NOMO-1 treated with dmso at 0.1 percent for 144 hours (cell line): Measurements from ENCODE around the gene GJA4.
"Not testable (repeated sequence)": the region's sequence is repeated elsewhere in the genome, so short reads cannot be mapped to it uniquely, and the experiment has no call there.

Experiments
- DNase-seq: peaks from one replicate; lab custom pipeline; 2025; ENCODE audit not compliant: unreplicated experiment; lab: John Stamatoyannopoulos, UW

GJA4 gene

DNA sequence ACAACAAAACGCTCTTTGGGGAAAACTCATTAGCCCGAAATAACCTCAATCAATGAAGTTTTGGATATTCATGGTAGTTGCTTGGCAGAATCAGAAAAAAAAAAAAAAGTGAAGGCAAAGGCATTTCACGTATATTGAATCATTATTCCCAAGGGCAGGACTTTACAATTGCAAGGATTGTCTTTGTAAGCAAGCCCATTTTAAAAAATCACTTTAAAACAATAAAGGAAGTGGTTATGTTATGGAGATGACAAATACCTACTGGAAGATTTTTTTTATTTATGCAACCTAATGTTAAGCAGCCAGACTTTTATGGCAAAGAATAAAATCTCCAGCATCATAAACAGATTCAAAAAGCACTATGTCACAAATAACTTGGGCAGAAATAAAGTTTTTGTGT lies 23.9 kb upstream of the GJA4 start:
- no peak for DNase-seq

DNA sequence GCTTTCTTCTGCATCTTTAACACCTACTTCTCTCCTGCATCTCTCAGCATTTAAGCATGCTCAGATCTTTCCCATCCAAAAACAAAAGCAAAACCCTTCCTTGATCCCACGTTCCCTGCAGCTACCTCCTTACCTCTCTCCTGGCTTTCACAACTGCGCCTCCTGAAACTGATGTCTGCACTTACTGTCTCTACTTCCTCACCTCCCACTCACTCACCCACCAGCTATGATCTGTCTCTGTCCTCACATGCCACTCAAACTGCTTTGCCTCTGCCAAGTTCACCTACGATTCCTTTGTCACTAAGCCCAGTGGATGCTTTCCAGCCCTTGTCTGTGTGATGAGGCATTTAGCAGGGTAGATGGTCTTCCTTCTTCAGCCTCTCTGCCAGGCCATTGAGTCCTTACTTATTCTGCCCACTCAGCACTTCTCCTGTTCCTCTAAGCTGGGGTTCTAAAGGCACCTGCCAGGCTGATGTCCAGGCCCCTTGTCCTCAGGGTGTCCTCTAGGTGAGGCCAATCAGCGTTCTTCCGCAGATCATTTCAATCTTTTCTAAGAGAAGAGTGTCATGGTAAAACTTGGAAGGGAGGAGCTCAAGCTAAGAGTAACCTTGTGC lies 21.8 kb upstream of the GJA4 start:
- no peak for DNase-seq

DNA sequence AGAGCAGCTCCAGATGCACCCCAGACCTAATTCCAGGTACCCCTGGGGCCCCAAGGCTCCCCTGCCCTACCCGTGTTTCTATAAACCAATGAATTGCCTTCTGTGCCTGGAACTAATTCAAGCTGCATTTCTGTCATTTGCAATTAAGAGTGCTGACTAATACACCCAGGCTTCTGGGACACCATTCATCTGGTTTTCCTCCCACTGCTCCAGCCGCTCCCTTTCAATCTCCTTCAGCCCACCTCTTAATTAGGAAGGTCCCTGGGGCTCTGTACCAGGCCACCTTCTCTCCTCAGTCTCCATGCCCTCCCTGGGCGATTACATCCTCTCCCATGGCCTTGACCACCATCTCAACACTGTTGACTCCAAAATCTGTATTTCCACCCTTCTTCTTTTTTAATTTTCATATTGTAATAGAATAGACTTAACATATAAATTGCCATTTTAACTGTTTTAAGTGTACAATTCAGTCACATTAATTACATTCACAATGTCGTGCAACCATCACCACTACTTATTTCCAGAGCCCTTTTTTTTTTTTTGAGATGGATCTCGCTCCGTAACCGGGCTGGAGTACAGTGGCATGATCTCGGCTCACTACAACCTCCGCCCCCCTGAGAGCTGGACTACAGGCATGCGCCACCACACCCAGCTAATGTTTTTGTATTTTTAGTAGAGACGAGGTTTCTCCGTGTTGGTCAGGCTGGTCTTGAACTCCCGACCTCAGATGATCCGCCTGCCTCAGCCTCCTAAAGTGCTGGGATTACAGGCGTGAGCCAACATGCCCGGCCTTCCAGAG lies 21.0 kb upstream of the GJA4 start:
- DNase-seq, result no peak

DNA sequence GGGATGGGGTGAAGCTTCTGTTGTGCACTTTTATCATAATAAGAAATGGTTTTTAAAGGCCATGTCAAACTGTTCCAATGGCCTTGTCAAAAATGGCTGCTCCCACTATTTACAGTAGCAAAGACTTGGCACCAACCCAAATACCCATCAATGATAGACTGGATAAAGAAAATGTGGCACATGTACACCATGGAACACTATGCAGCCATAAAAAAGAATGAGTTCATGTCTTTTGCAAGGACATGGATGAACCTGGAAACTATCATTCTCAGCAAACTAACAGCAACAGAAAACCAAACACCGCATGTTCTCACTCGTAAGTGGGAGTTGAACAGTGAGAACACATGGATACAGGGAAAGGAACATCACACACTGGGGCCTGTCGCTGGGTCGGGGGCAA lies 19.7 kb upstream of the GJA4 start:
- not testable (repeated sequence) for DNase-seq

DNA sequence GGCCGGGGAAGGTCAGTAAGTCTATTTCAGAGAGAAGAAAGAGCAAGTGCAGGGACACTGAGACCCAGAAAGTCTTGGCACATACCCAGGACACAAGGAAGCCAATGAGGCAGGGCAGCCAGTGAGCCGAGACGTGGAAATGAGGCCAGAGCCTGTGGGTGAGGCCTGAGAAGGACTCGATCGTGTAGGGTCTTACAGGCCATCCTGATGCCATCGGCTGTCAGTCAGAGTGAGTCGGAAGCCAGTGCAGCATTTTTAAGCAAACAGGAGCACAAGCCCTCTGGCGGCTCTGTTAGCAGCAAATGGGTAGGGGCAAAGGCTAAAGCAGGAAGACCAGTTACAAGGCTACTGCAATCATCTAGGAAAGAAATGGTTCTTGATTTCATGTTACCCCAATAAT lies 17.8 kb upstream of the GJA4 start:
- no peak for DNase-seq

DNA sequence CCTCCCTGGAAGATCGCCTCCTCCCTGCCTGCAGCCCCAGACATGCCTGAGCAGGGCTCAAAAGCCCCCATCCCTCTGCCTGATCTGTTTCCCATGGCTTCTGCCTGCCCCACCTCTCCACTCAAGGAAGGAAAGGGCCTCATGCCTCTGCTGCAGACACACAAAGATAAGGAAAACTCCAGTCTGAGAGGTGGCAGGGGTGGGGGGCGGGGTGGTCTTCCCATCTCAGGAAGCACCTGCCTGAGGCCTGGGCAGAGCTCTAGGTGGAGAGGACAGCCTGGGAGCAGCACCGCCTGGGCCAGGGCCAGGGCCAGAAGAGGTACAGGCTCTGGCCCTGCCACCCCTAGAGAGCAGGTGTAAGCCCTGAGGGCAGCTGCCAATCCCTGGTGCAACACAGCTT lies 15.9 kb upstream of the GJA4 start:
- no peak for DNase-seq

DNA sequence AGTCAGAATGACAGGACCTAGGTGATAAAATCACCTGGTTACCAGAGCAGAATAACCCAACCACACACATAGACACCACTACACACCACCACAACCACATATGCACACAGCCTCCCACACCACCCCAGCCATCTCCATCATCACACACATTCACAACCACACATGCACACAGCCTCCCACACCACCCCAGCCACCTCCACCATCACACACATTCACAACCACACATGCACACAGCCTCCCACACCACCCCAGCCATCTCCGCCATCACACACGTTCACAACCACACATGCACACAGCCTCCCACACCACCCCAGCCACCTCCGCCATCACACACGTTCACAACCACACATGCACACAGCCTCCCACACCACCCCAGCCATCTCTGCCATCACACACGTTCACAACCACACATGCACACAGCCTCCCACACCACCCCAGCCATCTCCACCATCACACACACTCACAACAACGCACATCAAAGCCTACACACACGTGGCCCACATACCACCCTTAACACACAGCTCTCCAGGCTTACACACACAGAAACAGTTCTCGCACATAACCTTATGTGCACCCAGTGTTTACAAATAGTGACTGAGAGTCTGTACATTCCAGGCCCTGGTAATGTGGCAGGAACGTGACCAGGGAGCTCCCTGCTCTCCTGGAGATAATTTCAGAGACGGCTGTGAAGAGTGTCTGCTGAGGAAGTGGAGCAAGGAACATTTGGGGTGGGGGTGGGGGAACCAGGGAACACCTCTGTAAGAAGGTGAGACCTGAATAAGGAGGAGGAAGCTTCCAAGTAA lies 15.1 kb upstream of the GJA4 start:
- DNase-seq, result no peak

DNA sequence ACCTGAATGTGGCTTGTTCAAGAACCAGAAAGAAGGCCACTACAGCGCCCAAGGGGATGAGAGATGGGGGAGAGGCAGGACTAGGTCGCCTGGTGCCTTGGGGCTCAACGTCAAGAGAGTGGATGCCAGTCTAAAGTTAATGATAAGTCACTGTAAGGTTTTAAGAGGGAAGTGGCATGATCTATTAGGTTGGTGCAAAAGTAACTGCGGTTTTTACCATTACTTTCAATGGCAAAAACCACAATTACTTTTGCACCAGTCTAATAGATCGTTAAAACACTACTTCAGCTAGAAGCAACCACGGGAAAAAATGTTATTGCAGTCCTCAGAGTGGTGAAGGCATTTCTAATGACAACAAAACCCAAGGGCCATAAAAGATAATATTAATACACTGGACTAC lies 14.4 kb upstream of the GJA4 start:
- DNase-seq, result no peak

DNA sequence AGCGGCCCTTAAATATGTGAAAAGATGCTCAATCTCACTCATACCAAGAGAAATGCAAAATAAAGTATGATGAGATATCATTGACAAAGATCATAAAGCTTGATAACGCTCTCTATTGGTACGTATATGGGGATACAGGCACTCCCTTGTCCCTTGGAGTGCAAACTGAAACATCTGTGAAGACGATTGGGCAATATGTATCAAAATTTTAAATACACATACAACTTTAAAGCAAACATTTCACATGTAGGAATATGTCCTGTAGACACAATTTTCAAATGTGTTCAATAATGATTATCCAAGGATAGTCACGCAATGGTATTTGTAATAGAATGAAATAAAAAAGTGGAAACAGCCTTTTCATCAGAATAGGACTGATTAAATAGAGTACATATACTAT lies 13.8 kb upstream of the GJA4 start:
- no peak for DNase-seq

DNA sequence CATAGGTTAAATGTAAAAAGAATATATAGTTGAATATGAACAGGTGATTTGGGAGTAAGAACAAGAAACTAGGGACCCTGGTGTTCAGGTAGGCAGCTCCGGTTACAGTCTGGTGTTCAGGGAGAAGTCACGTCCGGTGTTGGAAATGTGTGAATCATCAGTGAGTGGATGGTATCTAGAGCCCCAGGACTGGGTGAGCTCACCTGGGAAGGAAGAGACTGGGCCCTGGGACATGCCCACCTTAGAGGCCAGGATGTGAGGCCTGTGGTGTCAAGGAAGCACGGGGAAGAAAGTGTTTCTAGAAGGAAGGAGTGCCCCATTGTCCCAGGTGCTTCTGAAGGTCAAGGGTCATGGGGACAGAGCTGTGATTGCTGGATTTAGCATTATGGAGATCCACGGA lies 13.3 kb upstream of the GJA4 start:
- DNase-seq, result no peak

DNA sequence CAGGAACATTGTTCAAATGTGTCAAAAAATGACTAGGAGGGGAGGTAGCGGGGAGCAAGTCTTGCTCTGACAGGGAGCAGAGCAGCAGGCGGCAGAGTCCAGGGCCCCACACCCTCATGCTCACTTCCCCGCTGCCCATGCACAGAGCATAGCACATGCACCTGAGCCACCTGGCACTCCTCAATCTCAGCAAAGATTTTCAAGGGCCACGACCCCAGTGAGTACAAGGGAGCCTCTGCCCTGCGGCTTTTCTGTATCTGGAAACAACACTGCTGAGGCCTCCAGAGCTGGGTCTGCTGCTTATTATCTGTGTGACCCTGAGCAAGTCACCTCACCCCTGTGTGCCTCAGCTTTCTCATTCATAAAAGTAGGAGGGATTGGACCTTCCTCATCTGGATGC lies 12.8 kb upstream of the GJA4 start:
- DNase-seq, result no peak

DNA sequence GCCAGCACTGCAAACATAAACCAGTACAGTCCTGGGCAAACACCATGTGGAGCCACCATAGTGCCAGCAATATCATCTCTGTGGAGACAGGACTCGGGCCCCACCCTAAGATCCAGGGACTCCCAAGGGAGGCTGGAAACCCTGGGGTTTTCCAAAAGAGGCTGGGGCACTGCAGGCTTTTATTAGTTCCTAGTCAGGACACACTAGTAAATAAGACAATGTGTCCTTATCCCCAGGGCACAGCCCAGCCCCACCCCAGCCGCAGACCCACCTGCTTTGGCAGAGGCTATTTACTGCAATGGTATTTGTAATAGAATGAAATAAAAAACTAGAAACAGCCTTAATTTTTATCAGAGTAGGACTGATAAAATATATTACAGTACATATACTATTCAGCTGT lies 12.3 kb upstream of the GJA4 start:
- DNase-seq, result no peak

DNA sequence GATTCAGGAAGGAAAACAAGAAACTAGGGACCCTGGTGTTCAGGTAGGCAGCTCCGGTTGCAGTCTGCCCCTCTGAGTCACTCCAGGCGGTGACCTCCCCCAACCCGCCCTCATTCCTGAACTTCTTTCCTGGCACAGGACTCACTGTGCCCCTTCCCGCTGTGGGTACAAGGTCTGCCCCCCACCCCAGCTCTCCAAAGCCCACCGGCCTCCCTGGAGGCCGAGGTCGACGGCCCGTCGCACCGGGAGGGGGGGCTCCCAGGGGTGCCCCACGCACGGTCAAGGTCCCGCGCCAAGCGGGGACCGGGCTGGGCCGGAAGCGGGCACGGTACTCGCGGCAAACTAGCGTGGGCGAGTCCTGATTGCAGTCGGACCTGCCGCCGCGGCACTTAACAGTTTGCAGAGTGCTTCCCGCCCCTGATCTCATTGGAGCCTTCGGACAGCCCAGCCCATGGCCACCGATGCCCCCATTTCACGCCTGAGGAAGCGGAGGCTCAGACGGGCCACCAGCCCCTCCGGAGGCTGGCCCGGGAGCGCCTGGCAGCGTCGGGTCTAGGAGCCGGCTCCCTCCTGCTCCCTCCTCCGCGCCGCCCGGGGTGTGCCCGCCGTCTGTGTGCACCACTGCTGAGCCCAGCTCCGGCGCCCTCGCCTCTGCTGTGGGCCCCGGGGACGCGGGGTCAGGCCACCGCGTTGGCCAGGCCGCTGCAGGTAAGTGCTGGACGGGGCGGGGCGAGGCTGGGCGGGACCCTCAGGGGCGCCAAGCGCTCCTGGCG lies 11.5 kb upstream of the GJA4 start, which contains the start of gene GJB3:
TSS of gene GJB3 (plus strand) at position 144 of the 773 bp plus-strand sequence. CDS start 3,549 bp downstream, outside the sequence.
- no peak for DNase-seq

DNA sequence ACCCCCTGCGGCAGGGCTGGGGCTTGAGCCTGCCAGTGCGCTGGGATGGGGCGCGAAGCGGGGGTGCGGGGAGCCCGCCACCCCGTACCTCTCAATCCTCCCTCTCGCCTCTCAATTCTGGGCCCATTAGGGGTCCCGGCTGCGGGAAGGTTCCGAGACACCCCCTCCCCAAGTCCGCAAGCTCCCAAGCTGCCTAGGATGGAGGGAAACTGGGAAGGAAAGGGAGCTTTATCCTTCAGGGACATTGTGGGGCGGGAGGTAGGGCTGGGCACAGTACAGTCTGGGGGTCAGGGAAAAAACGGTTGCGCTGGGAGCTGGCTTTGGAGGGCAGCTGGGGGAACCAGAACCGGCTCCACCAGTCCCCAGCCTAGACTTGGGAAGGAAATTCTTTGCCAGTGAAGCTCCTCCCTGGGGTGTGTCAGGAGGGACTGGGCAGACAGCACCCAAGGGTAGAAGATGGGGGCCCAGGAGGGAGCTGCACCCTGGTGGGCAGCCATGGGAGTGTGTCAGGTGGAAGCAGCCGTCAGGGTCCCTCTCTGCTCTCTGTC lies 10.9 kb upstream of the GJA4 start:
- DNase-seq, result no peak

DNA sequence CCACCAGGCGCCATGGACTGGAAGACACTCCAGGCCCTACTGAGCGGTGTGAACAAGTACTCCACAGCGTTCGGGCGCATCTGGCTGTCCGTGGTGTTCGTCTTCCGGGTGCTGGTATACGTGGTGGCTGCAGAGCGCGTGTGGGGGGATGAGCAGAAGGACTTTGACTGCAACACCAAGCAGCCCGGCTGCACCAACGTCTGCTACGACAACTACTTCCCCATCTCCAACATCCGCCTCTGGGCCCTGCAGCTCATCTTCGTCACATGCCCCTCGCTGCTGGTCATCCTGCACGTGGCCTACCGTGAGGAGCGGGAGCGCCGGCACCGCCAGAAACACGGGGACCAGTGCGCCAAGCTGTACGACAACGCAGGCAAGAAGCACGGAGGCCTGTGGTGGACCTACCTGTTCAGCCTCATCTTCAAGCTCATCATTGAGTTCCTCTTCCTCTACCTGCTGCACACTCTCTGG lies 8.0 kb upstream of the GJA4 start:
- DNase-seq, result peak; percentile 66

DNA sequence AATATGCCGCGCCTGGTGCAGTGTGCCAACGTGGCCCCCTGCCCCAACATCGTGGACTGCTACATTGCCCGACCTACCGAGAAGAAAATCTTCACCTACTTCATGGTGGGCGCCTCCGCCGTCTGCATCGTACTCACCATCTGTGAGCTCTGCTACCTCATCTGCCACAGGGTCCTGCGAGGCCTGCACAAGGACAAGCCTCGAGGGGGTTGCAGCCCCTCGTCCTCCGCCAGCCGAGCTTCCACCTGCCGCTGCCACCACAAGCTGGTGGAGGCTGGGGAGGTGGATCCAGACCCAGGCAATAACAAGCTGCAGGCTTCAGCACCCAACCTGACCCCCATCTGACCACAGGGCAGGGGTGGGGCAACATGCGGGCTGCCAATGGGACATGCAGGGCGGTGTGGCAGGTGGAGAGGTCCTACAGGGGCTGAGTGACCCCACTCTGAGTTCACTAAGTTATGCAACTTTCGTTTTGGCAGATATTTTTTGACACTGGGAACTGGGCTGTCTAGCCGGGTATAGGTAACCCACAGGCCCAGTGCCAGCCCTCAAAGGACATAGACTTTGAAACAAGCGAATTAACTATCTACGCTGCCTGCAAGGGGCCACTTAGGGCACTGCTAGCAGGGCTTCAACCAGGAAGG lies 7.4 kb upstream of the GJA4 start:
- no peak for DNase-seq

DNA sequence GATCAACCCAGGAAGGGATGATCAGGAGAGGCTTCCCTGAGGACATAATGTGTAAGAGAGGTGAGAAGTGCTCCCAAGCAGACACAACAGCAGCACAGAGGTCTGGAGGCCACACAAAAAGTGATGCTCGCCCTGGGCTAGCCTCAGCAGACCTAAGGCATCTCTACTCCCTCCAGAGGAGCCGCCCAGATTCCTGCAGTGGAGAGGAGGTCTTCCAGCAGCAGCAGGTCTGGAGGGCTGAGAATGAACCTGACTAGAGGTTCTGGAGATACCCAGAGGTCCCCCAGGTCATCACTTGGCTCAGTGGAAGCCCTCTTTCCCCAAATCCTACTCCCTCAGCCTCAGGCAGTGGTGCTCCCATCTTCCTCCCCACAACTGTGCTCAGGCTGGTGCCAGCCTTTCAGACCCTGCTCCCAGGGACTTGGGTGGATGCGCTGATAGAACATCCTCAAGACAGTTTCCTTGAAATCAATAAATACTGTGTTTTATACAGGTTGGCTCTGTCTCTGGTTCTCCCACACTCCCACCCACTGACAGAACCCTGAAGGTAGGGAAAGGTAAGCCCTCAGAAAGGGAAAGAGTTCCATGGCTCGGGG lies 6.8 kb upstream of the GJA4 start:
- DNase-seq, result no peak

DNA sequence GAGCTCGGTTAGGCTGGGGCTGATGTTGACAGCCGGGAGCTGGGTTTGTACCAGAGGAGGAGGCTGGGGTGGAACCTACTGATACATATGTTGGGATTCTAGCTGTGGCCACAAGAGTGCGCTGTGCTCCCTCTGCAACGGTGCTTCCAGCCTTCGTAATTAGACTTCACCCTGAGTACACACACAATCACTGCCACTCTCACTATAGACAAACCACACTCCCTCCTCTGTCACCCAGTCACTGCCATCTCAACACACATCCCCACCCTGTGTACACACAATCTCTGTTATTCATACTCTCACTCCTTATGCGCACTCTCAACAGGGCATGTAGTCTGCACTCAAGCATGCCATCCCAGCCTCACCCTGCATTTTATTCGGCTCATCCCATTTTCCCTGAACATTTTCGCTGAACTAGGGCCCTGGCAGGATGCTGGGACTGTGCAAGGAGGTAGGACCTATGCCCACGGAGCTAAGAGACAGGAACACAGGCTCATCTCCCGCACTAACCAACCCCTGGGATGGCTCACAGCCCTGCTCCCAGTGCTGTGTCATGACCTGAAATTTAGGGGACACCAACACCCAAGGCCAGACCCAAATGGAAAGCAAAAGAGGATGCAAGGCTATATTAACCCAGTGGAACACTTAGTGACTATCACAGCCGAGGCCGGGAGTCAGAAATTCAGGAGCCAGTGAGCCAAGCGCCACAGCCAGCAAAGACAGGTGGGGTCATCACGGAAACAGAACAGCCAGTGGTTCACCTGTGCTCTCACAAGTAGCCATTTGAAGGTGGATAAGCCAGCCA lies 6.1 kb upstream of the GJA4 start:
- DNase-seq, result peak; percentile 50
